Measurements from ENCODE around the gene VGF. TPM values are rescaled to one million over a fixed set of nuclear protein-coding genes. Genes with fewer than 3 reads are reported as not detected.

VGF gene
- total RNA-seq, 1 donor from 2014 or later = 51.8 TPM

DNA sequence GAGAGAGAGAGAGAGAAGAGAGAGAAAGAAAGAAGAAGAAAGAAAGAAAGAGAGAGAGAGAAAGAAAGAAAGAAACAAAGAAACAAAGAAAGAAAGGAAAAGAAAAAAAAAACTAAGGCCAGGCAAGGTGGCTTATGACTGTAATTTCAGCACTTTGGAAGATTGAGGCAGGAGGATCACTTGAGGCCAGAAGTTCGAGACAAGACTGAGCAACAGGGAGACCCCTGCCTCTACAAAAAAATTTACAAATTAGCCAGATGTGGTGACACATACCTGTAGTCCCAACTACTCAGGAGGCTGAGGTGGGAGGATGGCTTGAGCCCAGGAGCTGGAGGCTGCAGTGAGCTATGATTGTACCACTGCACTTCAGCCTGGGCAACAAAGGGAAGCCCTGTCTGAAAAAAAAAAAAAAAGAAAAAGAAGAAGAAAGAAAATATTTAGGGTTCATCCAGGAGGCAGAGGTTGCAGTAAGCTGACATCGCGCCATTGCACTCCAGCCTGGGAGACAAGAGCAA, 35.7 kb downstream of the VGF start:
- peak overlapping the region; percentile 89 for H3K27ac Mint-ChIP-seq (ENCODE audit: unreplicated experiment)
- FAIRE-seq = no peak
- Histone ChIP-seq H3K4me1 (ENCODE audit: insufficient read depth, low read length) (peaks cover 68% of the 10 kb centered on the region), H3K9me3 (ENCODE audit: insufficient read depth, low read depth, low read length) (no peaks in the 10 kb centered on the region), H3K4me2 (ENCODE audit: low read length) (peak overlapping the region; percentile 98), H3K36me3 (ENCODE audit: insufficient read depth, low read length) (peaks cover 46% of the 10 kb centered on the region), H3K27me3 (ENCODE audit: insufficient read depth, low read length) (no peaks in the 10 kb centered on the region), H3K4me3 (ENCODE audit: insufficient read depth, low read depth, low read length) (peak overlapping the region; percentile 96), H4K20me1 (ENCODE audit: insufficient read depth, low read length) (peaks cover 76% of the 10 kb centered on the region), H2AFZ (ENCODE audit: low read depth, low read length) (no peak overlapping the region), H3K9ac (ENCODE audit: low read length) (peak overlapping the region; percentile 93), H3K27ac (ENCODE audit: low read depth, low read length) (peak overlapping the region; percentile 37), H3K79me2 (ENCODE audit: insufficient read depth, low read length) (peaks cover 54% of the 10 kb centered on the region)
- no peak for TF ChIP-seq EZH2 (IDR thresholded peaks at IDR 0.05; ENCODE audit: insufficient read depth, low read length)
- TF ChIP-seq, protein P1, sequence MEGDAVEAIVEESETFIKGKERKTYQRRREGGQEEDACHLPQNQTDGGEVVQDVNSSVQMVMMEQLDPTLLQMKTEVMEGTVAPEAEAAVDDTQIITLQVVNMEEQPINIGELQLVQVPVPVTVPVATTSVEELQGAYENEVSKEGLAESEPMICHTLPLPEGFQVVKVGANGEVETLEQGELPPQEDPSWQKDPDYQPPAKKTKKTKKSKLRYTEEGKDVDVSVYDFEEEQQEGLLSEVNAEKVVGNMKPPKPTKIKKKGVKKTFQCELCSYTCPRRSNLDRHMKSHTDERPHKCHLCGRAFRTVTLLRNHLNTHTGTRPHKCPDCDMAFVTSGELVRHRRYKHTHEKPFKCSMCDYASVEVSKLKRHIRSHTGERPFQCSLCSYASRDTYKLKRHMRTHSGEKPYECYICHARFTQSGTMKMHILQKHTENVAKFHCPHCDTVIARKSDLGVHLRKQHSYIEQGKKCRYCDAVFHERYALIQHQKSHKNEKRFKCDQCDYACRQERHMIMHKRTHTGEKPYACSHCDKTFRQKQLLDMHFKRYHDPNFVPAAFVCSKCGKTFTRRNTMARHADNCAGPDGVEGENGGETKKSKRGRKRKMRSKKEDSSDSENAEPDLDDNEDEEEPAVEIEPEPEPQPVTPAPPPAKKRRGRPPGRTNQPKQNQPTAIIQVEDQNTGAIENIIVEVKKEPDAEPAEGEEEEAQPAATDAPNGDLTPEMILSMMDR (IDR thresholded peaks at IDR 0.05; ENCODE audit: insufficient read depth, low read depth, low read length) = no peak
- H3K9me3 Mint-ChIP-seq (ENCODE audit: unreplicated experiment) = peaks cover 2% of the 10 kb centered on the region
- H3K36me3 Mint-ChIP-seq (ENCODE audit: low read depth, unreplicated experiment) = peaks cover 41% of the 10 kb centered on the region
- no peak for DNase-seq (ENCODE audit: low read depth)
- H3K4me1 Mint-ChIP-seq (ENCODE audit: low read depth, unreplicated experiment) = peaks cover 37% of the 10 kb centered on the region
- no peaks in the 10 kb centered on the region for H3K27me3 Mint-ChIP-seq (ENCODE audit: low read depth, unreplicated experiment)
- H3K4me3 Mint-ChIP-seq (ENCODE audit: unreplicated experiment) = peak overlapping the region; percentile 99

DNA sequence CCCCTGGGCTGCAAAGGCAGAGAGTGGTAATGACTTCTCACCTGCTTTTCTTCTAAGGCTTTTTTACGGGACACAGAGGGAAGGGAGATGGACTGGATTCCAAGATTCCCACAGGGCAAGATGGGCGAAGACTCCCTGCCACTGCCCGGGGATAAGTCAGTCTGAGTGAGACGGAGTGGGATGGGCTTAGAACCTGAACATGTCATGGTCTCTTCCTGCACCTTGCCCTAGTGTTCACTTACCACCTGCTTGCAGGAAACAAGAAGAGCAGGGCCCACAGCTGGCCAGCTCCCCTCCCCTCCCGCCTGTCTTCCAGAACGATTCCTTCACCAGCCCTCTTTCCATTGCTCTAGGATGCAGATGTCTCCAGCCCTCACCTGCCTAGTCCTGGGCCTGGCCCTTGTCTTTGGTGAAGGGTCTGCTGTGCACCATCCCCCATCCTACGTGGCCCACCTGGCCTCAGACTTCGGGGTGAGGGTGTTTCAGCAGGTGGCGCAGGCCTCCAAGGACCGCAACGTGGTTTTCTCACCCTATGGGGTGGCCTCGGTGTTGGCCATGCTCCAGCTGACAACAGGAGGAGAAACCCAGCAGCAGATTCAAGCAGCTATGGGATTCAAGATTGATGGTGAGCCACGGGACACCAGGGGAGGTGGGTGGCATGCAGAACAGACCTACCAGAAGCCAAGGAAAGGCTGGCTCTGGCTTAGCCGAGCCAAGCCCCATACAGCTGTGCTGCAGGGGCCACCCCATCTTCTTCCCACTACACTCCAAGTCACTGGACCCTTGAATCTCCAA, 37.1 kb downstream of the VGF start:
- no peak overlapping the region for H2AFZ ChIP-seq (ENCODE audit: low read depth, low read length)
- H3K4me2 ChIP-seq (ENCODE audit: low read length) = peak overlapping the region; percentile 98
- DNase-seq (ENCODE audit: low read depth) (no peak), FAIRE-seq (no peak)
- H3K4me1 ChIP-seq (ENCODE audit: insufficient read depth, low read length) = peaks cover 65% of the 10 kb centered on the region
- H3K36me3 Mint-ChIP-seq (ENCODE audit: low read depth, unreplicated experiment) = peaks cover 36% of the 10 kb centered on the region
- TF ChIP-seq, protein P1 (IDR thresholded peaks at IDR 0.05; ENCODE audit: insufficient read depth, low read depth, low read length) = no peak
- TF ChIP-seq EZH2 (IDR thresholded peaks at IDR 0.05; ENCODE audit: insufficient read depth, low read length) = no peak
- H3K79me2 ChIP-seq (ENCODE audit: insufficient read depth, low read length) = peaks cover 59% of the 10 kb centered on the region
- peak overlapping the region; percentile 96 for H3K4me3 ChIP-seq (ENCODE audit: insufficient read depth, low read depth, low read length)
- H3K4me3 Mint-ChIP-seq (ENCODE audit: unreplicated experiment) = peak overlapping the region; percentile 99
- H3K36me3 ChIP-seq (ENCODE audit: insufficient read depth, low read length) = peaks cover 32% of the 10 kb centered on the region
- peak overlapping the region; percentile 89 for H3K27ac Mint-ChIP-seq (ENCODE audit: unreplicated experiment)
- peaks cover 61% of the 10 kb centered on the region for H4K20me1 ChIP-seq (ENCODE audit: insufficient read depth, low read length)
- peak overlapping the region; percentile 93 for H3K9ac ChIP-seq (ENCODE audit: low read length)
- H3K27me3 ChIP-seq (ENCODE audit: insufficient read depth, low read length) = no peaks in the 10 kb centered on the region
- H3K27ac ChIP-seq (ENCODE audit: low read depth, low read length) = peak overlapping the region; percentile 97
- H3K9me3 Mint-ChIP-seq (ENCODE audit: unreplicated experiment) = peaks cover 2% of the 10 kb centered on the region
- H3K27me3 Mint-ChIP-seq (ENCODE audit: low read depth, unreplicated experiment) = no peaks in the 10 kb centered on the region
- H3K4me1 Mint-ChIP-seq (ENCODE audit: low read depth, unreplicated experiment) = peaks cover 31% of the 10 kb centered on the region
- no peaks in the 10 kb centered on the region for H3K9me3 ChIP-seq (ENCODE audit: insufficient read depth, low read depth, low read length)

Measured in astrocyte (in vitro differentiated cells and primary cell).